ENCODE results near the gene METTL14.
"Not testable (repeated sequence)": the region's sequence is repeated elsewhere in the genome, so short reads cannot be mapped to it uniquely, and the experiment has no call there.

METTL14 gene

GRCh38 chr4:118684873-118685811 lies at the start of gene METTL14:
Gene METTL14, plus strand, starts transcription at chr4:118685392. Its CDS starts 143 bp downstream, at chr4:118685535.
- DNase-seq: peak; percentile 91

- DNase-seq: not testable (repeated sequence)
Measured at GRCh38 chr4:118636126-118636525, 49.1 kb upstream of the METTL14 start.

DNA sequence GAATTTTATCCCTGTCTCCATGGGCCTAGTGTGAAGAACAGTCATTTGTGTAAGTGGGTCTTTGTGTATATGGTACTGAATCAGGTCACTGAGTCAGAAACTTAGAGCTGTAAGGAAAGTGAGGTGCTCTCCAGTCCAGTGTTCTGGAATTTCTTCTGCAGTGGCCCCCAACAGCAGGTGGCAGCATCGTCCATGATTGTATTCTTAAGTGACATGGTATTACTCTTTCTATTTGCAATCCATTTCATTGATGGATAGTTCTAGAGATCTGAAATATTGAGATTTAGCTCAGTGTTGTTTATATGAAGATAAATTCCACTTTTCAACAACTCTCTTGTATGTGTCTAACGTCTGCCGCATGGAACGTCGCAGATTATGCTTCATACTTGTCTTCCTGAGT lies 20.5 kb upstream of the METTL14 start:
- DNase-seq: not testable (repeated sequence)

- DNase-seq: not testable (repeated sequence)
Measured at GRCh38 chr4:118669220-118669619, 16.0 kb upstream of the METTL14 start.

GRCh38 chr4:118670968-118671367 lies 14.2 kb upstream of the METTL14 start:
- not testable (repeated sequence) for DNase-seq

DNA sequence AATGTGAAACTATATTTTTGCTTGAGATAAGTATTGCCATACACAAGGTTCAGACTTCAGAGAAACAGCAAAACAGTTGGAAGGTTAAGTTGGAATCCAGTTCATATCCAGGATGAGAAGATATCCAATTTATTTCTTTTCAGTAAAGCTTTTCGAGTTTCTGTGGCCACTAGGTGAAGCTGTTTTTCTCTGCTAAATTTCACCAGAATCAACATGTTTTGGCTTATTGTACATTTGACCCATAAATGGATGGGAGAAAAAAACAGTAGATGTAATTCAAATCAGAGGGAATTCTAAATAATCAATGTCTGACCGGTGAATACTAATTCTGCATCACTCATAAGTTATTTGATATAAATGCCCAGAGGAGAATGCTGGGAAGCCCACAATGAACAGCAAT lies 9.1 kb upstream of the METTL14 start:
- DNase-seq: no peak

- no peak for DNase-seq
Measured at GRCh38 chr4:118680808-118681207, 4.4 kb upstream of the METTL14 start.

- peak; percentile 22 for DNase-seq
Measured at GRCh38 chr4:118682928-118683327, 2.3 kb upstream of the METTL14 start.

DNA sequence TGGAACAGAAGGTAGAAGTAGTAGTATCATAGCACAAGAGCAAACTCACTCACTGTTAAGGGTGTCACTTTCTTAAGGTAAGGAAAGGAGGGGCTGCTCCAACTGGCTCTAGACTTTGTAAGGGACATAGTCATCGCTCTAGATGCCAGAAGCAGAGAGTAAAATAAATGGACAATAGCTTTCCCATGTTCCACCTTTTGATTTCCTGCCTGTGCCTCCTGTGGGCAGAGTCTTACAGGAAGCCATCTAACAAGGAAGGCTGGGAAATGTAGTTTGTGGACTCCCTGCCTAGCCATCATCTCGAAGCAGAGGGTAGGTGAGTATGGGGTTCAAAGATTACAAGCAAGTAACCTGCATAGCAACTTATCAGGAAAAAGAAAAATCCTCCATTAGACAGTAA lies 1.7 kb upstream of the METTL14 start:
- DNase-seq: peak; percentile 12

DNA sequence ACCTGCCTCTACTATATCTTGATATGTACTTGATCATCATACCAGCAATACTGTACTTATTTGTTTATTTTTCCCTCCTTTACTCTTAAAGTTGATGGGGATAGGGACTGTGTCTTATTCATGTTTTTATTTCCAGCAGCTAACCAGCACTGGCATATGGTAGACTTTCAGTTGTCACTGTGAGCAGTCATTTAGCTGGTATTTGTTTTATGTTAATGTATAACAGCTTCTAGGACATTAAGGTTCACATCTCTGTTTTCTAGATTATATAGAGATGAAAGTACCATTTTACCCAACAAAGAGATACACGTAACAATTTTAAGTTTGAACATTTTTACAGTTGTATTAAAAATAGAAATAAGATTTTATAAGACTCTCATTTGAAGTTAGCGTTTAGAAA lies 17.9 kb downstream of the METTL14 start:
- DNase-seq: no peak

- no peak for DNase-seq
Measured at GRCh38 chr4:118711052-118711451, 25.9 kb downstream of the METTL14 start.

DNA sequence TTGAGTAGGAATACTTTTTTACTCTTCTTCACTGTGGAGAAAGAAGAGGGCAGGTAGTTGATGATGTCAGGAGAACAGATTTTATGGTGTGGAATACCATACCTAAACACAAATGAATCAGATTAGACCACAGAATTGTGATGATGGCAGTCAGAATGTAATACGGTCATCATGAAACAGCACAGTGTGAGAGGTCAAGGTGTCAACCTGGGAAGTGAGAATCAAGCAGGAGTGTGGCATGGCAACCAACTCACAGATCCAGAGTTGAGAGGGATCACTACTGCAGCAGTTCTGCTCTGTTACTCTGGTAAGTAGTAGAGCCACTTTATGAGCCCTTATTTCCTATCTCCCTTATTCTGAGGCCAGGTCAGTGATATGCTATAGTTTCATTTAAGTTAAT lies 27.7 kb downstream of the METTL14 start:
- DNase-seq: no peak

DNA sequence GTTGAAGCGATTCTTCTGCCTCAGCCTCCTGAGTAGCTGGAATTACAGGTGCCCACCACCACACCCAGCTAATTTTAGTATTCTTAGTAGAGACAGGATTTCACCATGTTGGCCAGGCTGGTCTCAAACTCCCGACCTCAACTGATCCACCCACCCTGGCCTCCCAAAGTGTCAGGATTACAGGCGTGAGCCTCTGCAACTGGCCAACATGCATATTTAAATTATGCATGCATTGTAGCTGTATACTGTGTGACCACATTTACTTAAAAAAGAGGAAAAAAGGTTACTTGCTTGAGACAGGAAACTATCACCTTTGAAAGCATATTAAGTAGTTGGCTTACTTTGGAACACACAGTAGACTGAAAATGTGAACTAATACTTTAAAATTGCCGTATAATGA lies 29.5 kb downstream of the METTL14 start:
- no peak for DNase-seq

GRCh38 chr4:118716304-118716703 lies 31.1 kb downstream of the METTL14 start:
- no peak for DNase-seq

GRCh38 chr4:118718511-118719170 lies 33.4 kb downstream of the METTL14 start:
- DNase-seq: no peak

- DNase-seq: no peak
Measured at GRCh38 chr4:118721752-118722151, 36.6 kb downstream of the METTL14 start.

- DNase-seq: no peak
Measured at GRCh38 chr4:118723369-118723768, 38.2 kb downstream of the METTL14 start.

- no peak for DNase-seq
Measured at GRCh38 chr4:118727360-118727759, 42.2 kb downstream of the METTL14 start.

- DNase-seq: no peak
Measured at GRCh38 chr4:118729287-118730286, 44.4 kb downstream of the METTL14 start.

DNA sequence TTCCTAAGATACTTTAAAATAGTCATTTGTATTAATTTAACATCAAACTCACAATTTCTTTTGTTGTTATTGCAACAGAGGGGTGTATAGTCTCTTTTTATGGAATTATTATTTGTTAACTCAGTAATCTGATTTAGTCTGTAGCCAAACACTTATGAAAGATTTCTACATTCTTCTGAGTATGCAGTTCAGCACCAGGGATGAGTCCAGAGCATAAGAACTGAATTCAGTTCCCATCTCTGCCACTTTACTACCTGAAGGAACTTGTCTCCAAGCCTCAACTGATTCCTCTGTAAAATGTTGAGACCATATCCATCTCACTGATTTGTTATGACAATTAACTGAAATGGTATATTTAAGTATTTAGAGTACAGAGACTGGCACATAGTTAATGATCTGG lies 45.5 kb downstream of the METTL14 start:
- DNase-seq: no peak

DNA sequence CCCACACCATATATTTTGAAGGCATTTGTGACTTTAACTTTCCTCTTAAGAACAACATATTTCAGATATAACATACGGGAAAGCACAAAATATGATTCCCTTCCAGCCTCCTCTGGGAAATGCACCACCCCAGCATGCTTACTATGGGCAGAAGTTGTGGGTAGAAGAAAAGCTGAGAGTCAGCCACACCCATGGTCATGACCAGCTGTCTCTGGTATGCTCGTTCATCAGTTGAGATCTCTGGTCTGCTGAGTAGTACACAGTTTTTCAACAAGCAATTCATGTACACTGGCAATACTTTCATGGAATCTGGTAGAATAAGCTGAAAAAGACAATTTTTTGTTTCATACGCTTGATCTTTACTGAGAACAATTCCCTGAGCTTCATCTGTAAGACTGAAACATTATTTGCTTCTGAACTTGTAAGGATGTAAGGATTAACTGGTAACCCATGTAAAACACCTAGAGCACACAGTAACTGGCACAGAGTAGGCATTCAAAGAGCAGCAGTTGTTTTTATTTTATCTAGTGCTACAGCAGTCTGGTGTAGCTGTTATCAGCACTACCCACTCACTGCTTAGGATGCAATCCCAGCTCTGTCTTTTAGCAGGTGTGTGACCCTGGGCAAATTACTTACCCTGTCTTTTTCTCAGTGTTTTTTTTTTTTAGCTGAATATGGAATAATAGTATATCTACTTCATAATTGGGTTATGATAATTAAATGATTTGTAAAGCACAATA lies 47.6 kb downstream of the METTL14 start:
- DNase-seq: no peak
